C4-2B (cell line): ENCODE results near the gene PHKA2.

Experiments used
- ZFX ChIP-seq: fragments of 450-650 bp; IDR thresholded peaks from 2 replicates; pipeline ENCODE4 v1.6.1; 2017
- TF ChIP-seq, protein P1 (sequence below): fragments of 450-650 bp; conservative IDR thresholded peaks from 2 replicates; pipeline ENCODE4 v1.5.1; 2017; ENCODE audit warnings: mild to moderate bottlenecking

DNA sequence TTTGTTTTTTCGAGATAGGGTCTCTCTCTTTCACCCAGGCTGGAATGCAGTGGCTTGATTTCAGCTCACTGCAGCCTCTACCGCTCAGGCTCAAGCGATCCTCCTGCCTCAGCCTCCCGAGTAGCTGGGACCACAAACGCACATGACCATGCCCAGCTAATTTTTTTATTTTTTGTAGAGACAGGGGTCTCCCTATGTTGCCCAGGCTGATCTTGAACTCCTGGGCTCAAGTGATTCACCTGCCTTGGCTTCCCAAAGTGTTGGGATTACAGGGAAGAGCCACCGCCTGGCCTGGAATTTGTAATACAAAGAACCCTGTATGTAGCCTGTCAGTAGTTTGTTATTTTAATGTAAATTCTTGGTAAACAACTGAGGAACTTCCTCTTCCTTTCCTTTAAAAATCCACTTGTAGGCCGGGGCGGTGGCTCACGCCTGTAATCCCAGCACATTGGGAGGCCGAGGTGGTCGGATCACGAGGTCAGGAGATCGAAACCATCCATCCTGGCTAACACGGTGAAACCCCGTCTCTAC lies 119.5 kb downstream of the PHKA2 start:
- TF ChIP-seq, protein P1, sequence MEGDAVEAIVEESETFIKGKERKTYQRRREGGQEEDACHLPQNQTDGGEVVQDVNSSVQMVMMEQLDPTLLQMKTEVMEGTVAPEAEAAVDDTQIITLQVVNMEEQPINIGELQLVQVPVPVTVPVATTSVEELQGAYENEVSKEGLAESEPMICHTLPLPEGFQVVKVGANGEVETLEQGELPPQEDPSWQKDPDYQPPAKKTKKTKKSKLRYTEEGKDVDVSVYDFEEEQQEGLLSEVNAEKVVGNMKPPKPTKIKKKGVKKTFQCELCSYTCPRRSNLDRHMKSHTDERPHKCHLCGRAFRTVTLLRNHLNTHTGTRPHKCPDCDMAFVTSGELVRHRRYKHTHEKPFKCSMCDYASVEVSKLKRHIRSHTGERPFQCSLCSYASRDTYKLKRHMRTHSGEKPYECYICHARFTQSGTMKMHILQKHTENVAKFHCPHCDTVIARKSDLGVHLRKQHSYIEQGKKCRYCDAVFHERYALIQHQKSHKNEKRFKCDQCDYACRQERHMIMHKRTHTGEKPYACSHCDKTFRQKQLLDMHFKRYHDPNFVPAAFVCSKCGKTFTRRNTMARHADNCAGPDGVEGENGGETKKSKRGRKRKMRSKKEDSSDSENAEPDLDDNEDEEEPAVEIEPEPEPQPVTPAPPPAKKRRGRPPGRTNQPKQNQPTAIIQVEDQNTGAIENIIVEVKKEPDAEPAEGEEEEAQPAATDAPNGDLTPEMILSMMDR: no peak
- no peak for TF ChIP-seq ZFX
